ENCODE data around the gene CDH13. TPM values are rescaled to one million over a fixed set of nuclear protein-coding genes. Genes with fewer than 3 reads are reported as not detected.

CDH13 gene
- total RNA-seq, 1 donor from 2014 or later, result 2.3 TPM

GRCh38 chr16:83837566-83837965 lies 1210.8 kb downstream of the CDH13 start:
- Mint-ChIP-seq H3K27me3 (ENCODE audit: unreplicated experiment) (no peaks in the 10 kb centered on the region), H3K4me3 (ENCODE audit: unreplicated experiment) (no peak overlapping the region), H3K36me3 (ENCODE audit: low read depth, unreplicated experiment) (peaks cover 3% of the 10 kb centered on the region), H3K4me1 (ENCODE audit: unreplicated experiment) (no peaks in the 10 kb centered on the region), H3K9me3 (ENCODE audit: unreplicated experiment) (no peaks in the 10 kb centered on the region), H3K27ac (ENCODE audit: unreplicated experiment) (no peak overlapping the region)
- no peak for DNase-seq (ENCODE audit: low spot score)
- no peak for TF ChIP-seq CTCF (IDR thresholded peaks at IDR 0.05; ENCODE audit: unreplicated experiment)

GRCh38 chr16:83838151-83838550 lies 1211.4 kb downstream of the CDH13 start:
- no peak overlapping the region for H3K4me3 Mint-ChIP-seq (ENCODE audit: unreplicated experiment)
- no peak overlapping the region for H3K27ac Mint-ChIP-seq (ENCODE audit: unreplicated experiment)
- DNase-seq (ENCODE audit: low spot score), result no peak
- no peaks in the 10 kb centered on the region for H3K27me3 Mint-ChIP-seq (ENCODE audit: unreplicated experiment)
- H3K9me3 Mint-ChIP-seq (ENCODE audit: unreplicated experiment), result no peaks in the 10 kb centered on the region
- TF ChIP-seq CTCF (IDR thresholded peaks at IDR 0.05; ENCODE audit: unreplicated experiment), result no peak
- no peaks in the 10 kb centered on the region for H3K4me1 Mint-ChIP-seq (ENCODE audit: unreplicated experiment)
- H3K36me3 Mint-ChIP-seq (ENCODE audit: low read depth, unreplicated experiment), result no peaks in the 10 kb centered on the region

- no peak for DNase-seq (ENCODE audit: low spot score)
- Mint-ChIP-seq H3K36me3 (ENCODE audit: low read depth, unreplicated experiment) (no peaks in the 10 kb centered on the region), H3K27ac (ENCODE audit: unreplicated experiment) (no peak overlapping the region), H3K27me3 (ENCODE audit: unreplicated experiment) (no peaks in the 10 kb centered on the region), H3K4me3 (ENCODE audit: unreplicated experiment) (no peak overlapping the region), H3K4me1 (ENCODE audit: unreplicated experiment) (no peaks in the 10 kb centered on the region), H3K9me3 (ENCODE audit: unreplicated experiment) (no peaks in the 10 kb centered on the region)
- TF ChIP-seq CTCF (IDR thresholded peaks at IDR 0.05; ENCODE audit: unreplicated experiment), result no peak
Measured at GRCh38 chr16:83839561-83839960, 1212.8 kb downstream of the CDH13 start.

- no peak for DNase-seq (ENCODE audit: low spot score)
- H3K4me1 Mint-ChIP-seq (ENCODE audit: unreplicated experiment), result no peaks in the 10 kb centered on the region
- no peaks in the 10 kb centered on the region for H3K27me3 Mint-ChIP-seq (ENCODE audit: unreplicated experiment)
- H3K36me3 Mint-ChIP-seq (ENCODE audit: low read depth, unreplicated experiment), result no peaks in the 10 kb centered on the region
- no peak overlapping the region for H3K4me3 Mint-ChIP-seq (ENCODE audit: unreplicated experiment)
- TF ChIP-seq CTCF (IDR thresholded peaks at IDR 0.05; ENCODE audit: unreplicated experiment), result no peak
- no peak overlapping the region for H3K27ac Mint-ChIP-seq (ENCODE audit: unreplicated experiment)
- H3K9me3 Mint-ChIP-seq (ENCODE audit: unreplicated experiment), result no peaks in the 10 kb centered on the region
Measured at GRCh38 chr16:83840060-83840617, 1213.4 kb downstream of the CDH13 start.

- Mint-ChIP-seq H3K9me3 (ENCODE audit: unreplicated experiment) (no peaks in the 10 kb centered on the region), H3K27me3 (ENCODE audit: unreplicated experiment) (peaks cover 2% of the 10 kb centered on the region), H3K36me3 (ENCODE audit: low read depth, unreplicated experiment) (no peaks in the 10 kb centered on the region), H3K27ac (ENCODE audit: unreplicated experiment) (no peak overlapping the region), H3K4me1 (ENCODE audit: unreplicated experiment) (peaks cover 5% of the 10 kb centered on the region), H3K4me3 (ENCODE audit: unreplicated experiment) (no peak overlapping the region)
- no peak for DNase-seq (ENCODE audit: low spot score)
- no peak for TF ChIP-seq CTCF (IDR thresholded peaks at IDR 0.05; ENCODE audit: unreplicated experiment)
Measured at GRCh38 chr16:83842291-83842690, 1215.5 kb downstream of the CDH13 start.

Data from endothelial cell (in vitro differentiated cells).